ENCODE data around the gene RASSF5. TPM values are rescaled to one million over a fixed set of nuclear protein-coding genes. Genes with fewer than 3 reads are reported as not detected.
A peak's percentile ranks its signal among the peaks of the same experiment; 100 is the strongest.

Gene RASSF5
- total and polyA plus RNA-seq, 2 of the 13 experiments (the other 11 are each of a cell fraction or from before 2014, with no cell fraction given), result 0.18 to 0.40 TPM

DNA sequence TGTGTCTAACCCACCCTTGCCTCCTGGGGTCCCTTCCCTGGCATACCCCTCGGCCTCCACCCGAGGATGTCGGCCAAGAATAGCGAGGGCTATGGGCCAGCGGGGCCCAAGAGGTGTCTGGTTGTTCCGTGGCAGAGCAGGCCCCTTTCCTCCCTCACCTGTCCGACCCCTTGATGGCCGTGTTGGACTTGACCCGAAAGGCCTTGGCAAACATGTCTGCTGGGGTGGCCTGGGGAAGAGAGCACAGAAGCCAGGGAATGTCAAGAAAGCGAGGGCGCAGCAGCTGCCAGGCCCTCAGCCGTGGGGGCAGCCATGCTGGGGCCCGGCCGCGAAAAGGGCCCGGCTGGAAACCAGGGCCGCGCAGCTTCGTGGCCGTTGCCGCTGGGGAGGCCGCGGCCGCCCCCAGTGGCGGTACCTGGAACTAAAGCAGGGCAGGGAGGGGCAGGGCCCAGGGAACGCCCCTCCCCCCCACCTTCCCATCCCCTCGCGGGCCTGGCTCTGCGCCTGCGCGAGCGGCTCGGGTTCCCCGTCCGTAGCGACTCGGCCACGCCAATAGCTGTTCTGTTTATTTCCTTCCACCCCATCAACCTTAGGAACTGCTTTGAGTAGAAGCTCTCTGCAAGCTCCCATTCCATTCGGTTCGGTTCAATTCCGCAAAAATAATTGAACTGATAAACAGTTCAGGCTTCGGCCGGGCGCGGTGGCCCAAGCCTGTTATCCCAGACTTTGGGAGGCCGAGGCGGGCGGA, 105.0 kb downstream of the RASSF5 start, which contains the start of gene EIF2D (continued):
- TF ChIP-seq MXD4 (CRISPR knock-in tag; IDR thresholded peaks at IDR 0.05), result peak; percentile 73; the same call in 1 of the 2 replicates
- TF ChIP-seq, protein P1, sequence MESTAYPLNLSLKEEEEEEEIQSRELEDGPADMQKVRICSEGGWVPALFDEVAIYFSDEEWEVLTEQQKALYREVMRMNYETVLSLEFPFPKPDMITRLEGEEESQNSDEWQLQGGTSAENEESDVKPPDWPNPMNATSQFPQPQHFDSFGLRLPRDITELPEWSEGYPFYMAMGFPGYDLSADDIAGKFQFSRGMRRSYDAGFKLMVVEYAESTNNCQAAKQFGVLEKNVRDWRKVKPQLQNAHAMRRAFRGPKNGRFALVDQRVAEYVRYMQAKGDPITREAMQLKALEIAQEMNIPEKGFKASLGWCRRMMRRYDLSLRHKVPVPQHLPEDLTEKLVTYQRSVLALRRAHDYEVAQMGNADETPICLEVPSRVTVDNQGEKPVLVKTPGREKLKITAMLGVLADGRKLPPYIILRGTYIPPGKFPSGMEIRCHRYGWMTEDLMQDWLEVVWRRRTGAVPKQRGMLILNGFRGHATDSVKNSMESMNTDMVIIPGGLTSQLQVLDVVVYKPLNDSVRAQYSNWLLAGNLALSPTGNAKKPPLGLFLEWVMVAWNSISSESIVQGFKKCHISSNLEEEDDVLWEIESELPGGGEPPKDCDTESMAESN (CRISPR knock-in tag; conservative IDR thresholded peaks at IDR 0.05), result peak; percentile 99
- TF ChIP-seq, protein P2, sequence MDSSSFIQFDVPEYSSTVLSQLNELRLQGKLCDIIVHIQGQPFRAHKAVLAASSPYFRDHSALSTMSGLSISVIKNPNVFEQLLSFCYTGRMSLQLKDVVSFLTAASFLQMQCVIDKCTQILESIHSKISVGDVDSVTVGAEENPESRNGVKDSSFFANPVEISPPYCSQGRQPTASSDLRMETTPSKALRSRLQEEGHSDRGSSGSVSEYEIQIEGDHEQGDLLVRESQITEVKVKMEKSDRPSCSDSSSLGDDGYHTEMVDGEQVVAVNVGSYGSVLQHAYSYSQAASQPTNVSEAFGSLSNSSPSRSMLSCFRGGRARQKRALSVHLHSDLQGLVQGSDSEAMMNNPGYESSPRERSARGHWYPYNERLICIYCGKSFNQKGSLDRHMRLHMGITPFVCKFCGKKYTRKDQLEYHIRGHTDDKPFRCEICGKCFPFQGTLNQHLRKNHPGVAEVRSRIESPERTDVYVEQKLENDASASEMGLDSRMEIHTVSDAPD (CRISPR knock-in tag; IDR thresholded peaks at IDR 0.05), result peak; percentile 49; the same call in 1 of the 2 replicates
- TF ChIP-seq, protein P3, sequence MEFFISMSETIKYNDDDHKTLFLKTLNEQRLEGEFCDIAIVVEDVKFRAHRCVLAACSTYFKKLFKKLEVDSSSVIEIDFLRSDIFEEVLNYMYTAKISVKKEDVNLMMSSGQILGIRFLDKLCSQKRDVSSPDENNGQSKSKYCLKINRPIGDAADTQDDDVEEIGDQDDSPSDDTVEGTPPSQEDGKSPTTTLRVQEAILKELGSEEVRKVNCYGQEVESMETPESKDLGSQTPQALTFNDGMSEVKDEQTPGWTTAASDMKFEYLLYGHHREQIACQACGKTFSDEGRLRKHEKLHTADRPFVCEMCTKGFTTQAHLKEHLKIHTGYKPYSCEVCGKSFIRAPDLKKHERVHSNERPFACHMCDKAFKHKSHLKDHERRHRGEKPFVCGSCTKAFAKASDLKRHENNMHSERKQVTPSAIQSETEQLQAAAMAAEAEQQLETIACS (CRISPR knock-in tag; IDR thresholded peaks at IDR 0.05), result peak; percentile 53; the same call in 1 of the 2 replicates
- TF ChIP-seq U2AF1 (optimal IDR thresholded peaks at IDR 0.05; ENCODE audit: low read depth, low read length), result peak; percentile 91
- TF ChIP-seq KLF6 (CRISPR knock-in tag; IDR thresholded peaks at IDR 0.05), result peak; percentile 93
- TF ChIP-seq POGZ (CRISPR knock-in tag; IDR thresholded peaks at IDR 0.05), result peak; percentile 99
- peak; percentile 84 for TF ChIP-seq MIER2 (CRISPR knock-in tag; IDR thresholded peaks at IDR 0.05)
- no peak for TF ChIP-seq NCOR1 (IDR thresholded peaks at IDR 0.05; ENCODE audit: borderline replicate concordance, low read length)
- TF ChIP-seq ZNF530 (CRISPR knock-in tag; IDR thresholded peaks at IDR 0.05; ENCODE audit: low read depth), result peak; percentile 85; the same call in 1 of the 2 replicates
- TF ChIP-seq ZBTB3 (CRISPR knock-in tag; IDR thresholded peaks at IDR 0.05; ENCODE audit: borderline replicate concordance, low read depth), result no peak; the same call in 1 of the 2 replicates
- TF ChIP-seq TARDBP (CRISPR knock-in tag; IDR thresholded peaks at IDR 0.05), result peak; percentile 95
- TF ChIP-seq ZNF121 (CRISPR knock-in tag; IDR thresholded peaks at IDR 0.05), result peak; percentile 70
- no peak; the same call in 1 of the 2 replicates for TF ChIP-seq ZNF780A (CRISPR knock-in tag; IDR thresholded peaks at IDR 0.05)
- peak; percentile 94 for TF ChIP-seq SAP130 (CRISPR knock-in tag; IDR thresholded peaks at IDR 0.05; ENCODE audit: low read depth)
- peak; percentile 88 for TF ChIP-seq BRCA1 (CRISPR knock-in tag; IDR thresholded peaks at IDR 0.05)
- no peak for TF ChIP-seq ZNF253 (CRISPR knock-in tag; IDR thresholded peaks at IDR 0.05; ENCODE audit: borderline replicate concordance)
- no peak for TF ChIP-seq CHD4 (IDR thresholded peaks at IDR 0.05; ENCODE audit: borderline replicate concordance, low read length)
- TF ChIP-seq ZFP82 (CRISPR knock-in tag; IDR thresholded peaks at IDR 0.05; ENCODE audit: borderline replicate concordance), result peak; percentile 69; the same call in 1 of the 2 replicates
- no peak for TF ChIP-seq ZNF569 (CRISPR knock-in tag; IDR thresholded peaks at IDR 0.05; ENCODE audit: borderline replicate concordance)
- TF ChIP-seq HNF4A (CRISPR knock-in tag; IDR thresholded peaks at IDR 0.05), result peak; percentile 45
- TF ChIP-seq, protein P4, sequence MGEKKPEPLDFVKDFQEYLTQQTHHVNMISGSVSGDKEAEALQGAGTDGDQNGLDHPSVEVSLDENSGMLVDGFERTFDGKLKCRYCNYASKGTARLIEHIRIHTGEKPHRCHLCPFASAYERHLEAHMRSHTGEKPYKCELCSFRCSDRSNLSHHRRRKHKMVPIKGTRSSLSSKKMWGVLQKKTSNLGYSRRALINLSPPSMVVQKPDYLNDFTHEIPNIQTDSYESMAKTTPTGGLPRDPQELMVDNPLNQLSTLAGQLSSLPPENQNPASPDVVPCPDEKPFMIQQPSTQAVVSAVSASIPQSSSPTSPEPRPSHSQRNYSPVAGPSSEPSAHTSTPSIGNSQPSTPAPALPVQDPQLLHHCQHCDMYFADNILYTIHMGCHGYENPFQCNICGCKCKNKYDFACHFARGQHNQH (CRISPR knock-in tag; IDR thresholded peaks at IDR 0.05), result peak; percentile 94
- peak; percentile 83 for TF ChIP-seq KDM1A (CRISPR knock-in tag; IDR thresholded peaks at IDR 0.05)
- TF ChIP-seq ZNF607 (CRISPR knock-in tag; IDR thresholded peaks at IDR 0.05; ENCODE audit: borderline replicate concordance), result 0 out of 2 replicates have a peak, but pooled peaks have one; percentile 93
